Breast epithelium (tissue), 3 donors: ENCODE data around the gene ITPR1.

Experiments
- CTCF ChIP-seq, 3 donors: fragments of 450-650 bp; IDR thresholded peaks; one replicate each; pipeline ENCODE4 v1.5.1; 2016 to 2017; ENCODE audit warnings: antibody characterized with exemption in 3 of 3, mild to moderate bottlenecking in 3 of 3, moderate library complexity in 3 of 3
- POLR2A ChIP-seq: fragments of 450-650 bp; IDR thresholded peaks from one replicate; pipeline ENCODE4 v1.6.1; 2016; ENCODE audit warnings: antibody characterized with exemption, mild to moderate bottlenecking, moderate library complexity

DNA sequence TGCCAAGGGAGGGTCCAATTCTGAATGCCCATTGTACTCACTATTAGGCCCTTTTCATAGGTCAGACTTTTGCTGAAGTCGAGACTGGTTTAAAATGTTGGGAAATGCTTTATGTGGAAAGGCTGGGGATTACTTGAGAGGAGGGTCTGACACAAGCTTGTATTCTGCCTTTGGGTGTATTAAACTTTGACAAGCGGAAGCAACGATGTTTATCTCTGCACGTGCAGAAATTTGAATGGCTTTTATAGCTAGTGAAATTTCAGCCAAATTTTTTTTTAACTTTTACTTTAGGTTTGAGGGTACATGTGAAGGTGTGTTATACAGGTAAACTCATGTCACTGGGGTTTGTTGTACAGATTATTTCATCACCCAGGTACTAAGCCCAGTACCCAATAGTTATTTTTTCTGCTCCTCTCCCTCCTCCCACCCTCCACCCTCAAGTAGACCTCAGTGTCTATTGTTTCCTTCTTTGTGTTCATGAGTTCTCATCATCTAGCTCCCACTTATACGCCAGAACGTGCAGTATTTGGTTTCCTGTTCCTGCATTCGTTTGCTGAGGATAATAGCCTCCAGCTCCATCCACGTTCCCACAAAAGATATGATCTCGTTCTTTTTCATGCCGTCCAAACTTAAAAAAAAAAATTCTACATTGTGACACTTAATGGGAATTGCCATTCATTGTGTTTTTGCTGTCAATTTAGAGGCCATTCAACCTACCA lies 263.1 kb downstream of the ITPR1 start:
- TF ChIP-seq POLR2A, result no peak
- TF ChIP-seq CTCF (IDR thresholded peaks at IDR 0.05), result no peak
